Measurements from ENCODE around the gene CHRM3. TPM values are rescaled to one million over a fixed set of nuclear protein-coding genes. Genes with fewer than 3 reads are reported as not detected.

The CHRM3 gene
- total and polyA plus RNA-seq, 11 donors: 0.03 to 1.5 (median 0.27) TPM; not detected in 2

DNA sequence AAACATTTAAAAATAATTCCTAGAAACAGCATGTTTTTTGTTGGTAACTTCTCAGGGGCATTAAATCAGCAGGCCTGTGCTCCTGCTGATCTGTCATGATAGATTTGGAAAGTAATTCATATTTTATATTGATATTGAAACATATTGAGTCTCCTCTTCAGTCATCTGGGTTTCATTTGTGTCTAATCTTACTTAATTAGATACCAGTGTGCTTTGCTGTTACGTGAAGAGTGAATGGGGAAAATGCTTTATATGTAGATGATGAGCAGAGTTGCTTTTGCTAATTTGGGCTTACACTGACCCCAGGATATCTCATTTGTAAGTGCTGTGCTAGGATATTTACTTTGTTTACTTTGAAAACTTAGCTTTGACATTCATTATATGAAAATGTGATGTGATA, 45.9 kb downstream of the CHRM3 start:
- Histone ChIP-seq H3K36me3 (no peaks in the 10 kb centered on the region), H3K4me1 (no peaks in the 10 kb centered on the region), H3K4me3 (no peak overlapping the region), H3K27me3 (no peaks in the 10 kb centered on the region), H3K27ac (no peak overlapping the region), H3K9me3 (no peaks in the 10 kb centered on the region)
- intact Hi-C loops (cut with DNase I): no loop called here
- DNase-seq: no peak
- WGBS, 4 donors: 80 to 88% (median 85%) methylated on average over 1 of the region's 1 CpG
- TF ChIP-seq POLR2A (IDR thresholded peaks at IDR 0.05) (no peak), CTCF (IDR thresholded peaks at IDR 0.05) (no peak)
- no peak for ATAC-seq

DNA sequence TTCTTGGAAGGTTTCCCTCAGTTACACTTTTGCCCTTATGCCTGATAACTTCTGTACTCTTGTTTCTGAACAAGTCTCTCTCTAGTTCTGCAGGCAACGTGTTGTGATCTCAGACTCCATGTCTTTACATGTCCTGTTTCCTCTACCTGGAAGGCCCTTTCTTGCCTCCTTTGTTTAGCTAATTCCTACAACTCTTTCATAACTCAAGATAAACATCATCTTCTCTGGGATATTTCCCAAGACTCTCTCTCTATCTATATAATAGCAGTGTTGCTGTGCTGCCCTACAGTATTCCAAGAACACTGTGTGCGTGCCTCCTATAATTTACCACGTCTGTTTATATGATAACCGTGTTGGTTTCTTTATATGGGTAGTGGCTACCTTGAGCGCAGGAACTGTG, 47.8 kb downstream of the CHRM3 start:
- WGBS, 4 donors: 87 to 90% (median 88%) methylated on average over 5 of the region's 5 CpGs
- DNase-seq: no peak
- Histone ChIP-seq H3K9me3 (no peaks in the 10 kb centered on the region), H3K27me3 (no peaks in the 10 kb centered on the region), H3K36me3 (no peaks in the 10 kb centered on the region), H3K4me3 (no peak overlapping the region), H3K27ac (peak overlapping the region in 1 of 12 donors; percentile 29), H3K4me1 (no peaks in the 10 kb centered on the region)
- intact Hi-C loops (cut with DNase I): no loop called here
- TF ChIP-seq CTCF (IDR thresholded peaks at IDR 0.05) (no peak), POLR2A (IDR thresholded peaks at IDR 0.05) (no peak)
- ATAC-seq: no peak
